Mucosa of gallbladder (tissue), 1 donor: ENCODE results near the gene CREB5. TPM values are rescaled to one million over a fixed set of nuclear protein-coding genes. Genes with fewer than 3 reads are reported as not detected.

Experiments used
- DNase-seq: peaks from one replicate; pipeline ENCODE4 v3.0.0-alpha.2; 2020; ENCODE audit warnings: low spot score
- total RNA-seq: library from RNA; stranded (reverse); gene quantifications from one replicate; pipeline ENCODE4 v1.2.1, GENCODE V29; 2021
- donor health status: DM: no; HTN: no; CAD: no.

Gene CREB5
- total RNA-seq, 1 donor from 2014 or later: 22.5 TPM

DNA sequence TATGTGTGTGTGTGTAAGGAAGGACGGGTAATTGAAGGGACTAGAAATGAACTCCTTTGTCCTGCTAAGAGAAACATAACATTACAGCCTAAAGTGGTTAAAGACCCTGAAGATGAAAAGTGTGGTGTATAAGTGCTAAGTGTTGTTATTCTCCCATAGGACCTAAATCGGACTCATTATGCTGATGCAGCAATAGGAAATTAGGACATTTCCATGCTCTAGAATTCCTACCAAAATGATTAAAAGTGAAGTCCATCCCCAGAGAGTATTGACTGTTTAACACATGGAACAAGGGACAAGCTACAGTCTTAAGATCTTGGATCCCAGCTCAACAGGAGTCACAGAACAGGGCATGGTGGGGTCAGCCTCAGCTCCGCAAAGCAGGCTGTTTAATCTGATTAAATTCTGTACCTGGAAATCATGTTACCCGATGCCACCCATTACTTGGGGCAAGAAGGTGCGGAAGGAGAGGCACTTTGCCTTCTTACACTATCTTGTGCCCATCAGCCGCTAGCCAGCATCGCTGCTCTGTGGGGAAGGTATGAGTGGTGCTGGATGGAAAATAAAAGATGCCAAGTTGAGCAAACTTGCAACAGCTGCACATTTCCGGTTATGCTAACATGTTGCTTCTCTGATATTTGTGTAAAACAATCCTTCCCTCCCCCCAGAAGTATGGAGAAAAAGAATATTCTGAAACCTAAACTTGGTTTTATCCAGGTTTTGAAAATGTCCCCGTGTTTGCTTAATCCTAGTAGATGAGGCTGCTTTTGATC, 100.5 kb downstream of the CREB5 start:
- no peak for DNase-seq

DNA sequence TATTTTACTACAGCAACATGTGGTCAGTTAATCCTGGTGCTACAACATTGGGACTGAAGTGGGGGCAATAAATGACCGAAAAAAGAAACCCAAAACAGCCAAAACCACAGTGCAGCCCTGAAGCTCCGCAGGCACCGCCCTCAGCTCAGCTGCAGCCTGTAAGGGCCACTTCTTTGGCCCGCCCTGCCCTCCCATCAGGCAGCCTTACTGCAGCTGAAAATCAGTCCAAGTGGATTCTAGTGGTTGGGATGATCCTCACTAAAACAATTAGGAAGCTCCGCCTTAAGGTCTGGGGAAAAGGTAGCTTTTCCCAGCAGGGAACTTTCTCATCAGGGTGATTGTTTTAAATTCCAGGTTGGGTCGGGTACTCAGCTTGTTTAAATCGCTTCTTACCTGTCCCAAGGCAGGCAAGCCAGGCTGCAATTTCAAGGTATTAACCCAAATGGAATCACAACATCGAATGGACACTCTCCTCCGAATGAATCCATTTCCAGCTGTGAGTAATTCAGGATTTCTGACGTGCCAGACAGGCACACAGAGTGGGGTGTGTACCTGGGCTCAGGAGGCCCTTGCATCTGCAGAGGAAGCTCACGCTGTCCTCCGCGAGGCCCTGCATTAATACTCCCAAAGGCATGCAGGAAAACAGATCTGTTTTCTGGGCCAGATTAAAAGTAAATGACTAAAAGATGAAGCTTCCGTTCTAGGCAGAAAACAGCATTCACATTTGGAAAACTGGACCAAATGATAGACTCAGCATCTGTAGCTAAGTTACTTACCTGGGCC, 104.3 kb downstream of the CREB5 start:
- DNase-seq: no peak

DNA sequence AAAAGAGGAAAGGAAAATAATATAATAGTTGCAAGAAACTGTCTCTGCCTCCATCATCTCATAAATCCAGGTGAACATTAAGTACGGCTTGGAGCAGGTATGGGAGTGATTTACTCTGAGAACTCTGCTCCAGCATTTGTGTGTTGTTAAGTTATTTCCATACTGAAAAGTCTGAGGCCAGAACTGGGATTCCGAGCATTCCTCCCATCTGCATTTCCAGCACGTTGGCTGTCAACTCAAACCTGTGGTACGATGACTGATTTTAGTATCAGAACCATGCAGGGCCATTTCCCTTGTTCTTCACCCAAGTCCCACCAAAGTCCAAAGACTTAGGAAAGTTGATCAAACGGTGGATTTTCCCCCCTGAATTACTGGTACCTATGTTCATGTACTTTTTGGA, 104.9 kb downstream of the CREB5 start:
- DNase-seq: no peak

GRCh38 chr7:28517606-28518005, 105.3 kb downstream of the CREB5 start:
- no peak for DNase-seq

- DNase-seq: no peak
Observed at GRCh38 chr7:28520074-28521015, 108.0 kb downstream of the CREB5 start.

GRCh38 chr7:28524978-28525377, 112.7 kb downstream of the CREB5 start:
- no peak for DNase-seq

GRCh38 chr7:28528899-28529298, 116.6 kb downstream of the CREB5 start:
- no peak for DNase-seq

GRCh38 chr7:28529755-28530154, 117.4 kb downstream of the CREB5 start:
- DNase-seq: no peak

DNA sequence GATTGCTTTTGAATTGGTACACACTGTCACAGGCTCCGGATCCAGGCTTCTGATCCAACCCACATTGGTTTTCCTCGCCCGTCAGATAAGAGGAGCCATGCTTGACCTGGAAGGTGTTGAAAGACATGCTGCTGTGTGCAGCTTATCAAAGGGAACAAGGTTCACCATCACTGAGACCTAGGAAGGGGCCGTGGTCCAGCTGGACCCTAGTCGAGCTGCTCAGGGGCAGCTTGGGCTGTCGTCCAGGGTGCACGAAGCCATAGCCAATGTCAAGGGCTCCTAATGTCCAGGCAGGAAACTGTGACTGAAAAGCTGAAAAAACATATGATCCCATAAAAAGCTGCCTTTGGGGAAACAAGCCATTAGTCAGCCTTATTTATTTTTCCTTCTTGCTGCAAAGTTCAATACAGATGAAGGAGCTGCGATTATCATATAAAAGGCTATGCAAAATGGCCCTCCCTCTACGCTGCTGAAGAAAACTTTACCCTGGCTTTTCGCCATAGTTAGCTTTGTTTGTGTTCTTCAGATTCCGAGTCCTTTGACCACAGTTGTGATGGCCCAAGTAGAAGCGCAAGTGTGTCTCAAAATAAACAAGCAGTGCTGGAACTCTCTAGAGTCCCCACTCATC, 118.0 kb downstream of the CREB5 start:
- DNase-seq: peak; percentile 13

DNA sequence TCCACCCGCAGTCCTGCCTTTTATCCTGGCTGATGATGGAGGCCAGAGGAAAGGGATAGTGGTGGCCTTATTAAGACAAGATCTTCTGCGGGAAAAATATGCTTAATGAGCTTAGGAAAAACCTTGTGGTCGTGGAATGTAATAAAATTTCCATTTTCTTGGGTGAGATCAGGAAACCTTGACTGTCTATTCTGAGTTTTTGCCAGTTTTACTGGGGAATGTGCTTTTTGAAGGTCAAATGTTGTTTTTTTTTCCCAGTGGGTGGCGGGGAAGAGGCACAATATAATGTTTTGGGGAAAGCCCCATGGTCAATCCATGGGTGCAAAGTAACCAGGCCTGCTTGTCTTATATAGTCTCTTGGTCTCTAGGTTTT, 118.5 kb downstream of the CREB5 start:
- DNase-seq: no peak

DNA sequence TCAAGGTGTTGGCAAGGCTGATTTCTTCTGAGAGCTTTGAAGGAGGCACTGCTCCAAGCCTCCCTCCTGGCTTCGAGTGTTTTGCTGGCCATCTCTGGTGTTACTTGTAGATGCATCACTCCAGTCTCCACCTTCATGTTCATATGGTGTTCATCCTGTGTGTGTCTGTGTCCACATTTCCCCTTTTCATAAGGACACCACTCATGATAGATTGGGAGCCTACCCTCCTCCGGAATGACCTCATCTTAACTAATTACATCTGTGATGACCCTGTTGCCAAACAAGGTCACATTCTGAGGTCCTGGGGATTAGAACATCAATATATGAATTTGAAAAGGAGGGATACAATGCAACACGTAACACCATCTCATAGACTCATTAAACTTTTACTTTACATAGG, 119.0 kb downstream of the CREB5 start:
- no peak for DNase-seq

DNA sequence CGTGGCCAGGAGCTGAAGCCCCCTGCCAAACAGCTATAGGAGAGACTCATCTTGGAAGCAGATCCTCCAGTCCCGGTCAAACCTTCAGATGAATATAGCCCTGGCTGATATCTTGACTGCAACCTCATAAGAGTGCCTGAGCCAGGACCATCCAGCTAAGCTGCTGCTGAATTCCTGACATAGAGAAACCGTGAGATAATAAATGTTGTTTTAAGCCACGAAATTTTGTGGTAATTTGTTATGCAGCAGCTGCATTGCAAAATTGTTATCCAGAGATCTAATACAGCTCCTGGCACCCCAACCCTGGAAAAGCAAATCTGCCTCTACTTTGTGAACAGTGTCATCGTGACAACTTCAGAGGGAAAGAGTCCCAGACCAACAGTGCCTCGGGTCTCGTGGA, 119.9 kb downstream of the CREB5 start:
- no peak for DNase-seq

DNA sequence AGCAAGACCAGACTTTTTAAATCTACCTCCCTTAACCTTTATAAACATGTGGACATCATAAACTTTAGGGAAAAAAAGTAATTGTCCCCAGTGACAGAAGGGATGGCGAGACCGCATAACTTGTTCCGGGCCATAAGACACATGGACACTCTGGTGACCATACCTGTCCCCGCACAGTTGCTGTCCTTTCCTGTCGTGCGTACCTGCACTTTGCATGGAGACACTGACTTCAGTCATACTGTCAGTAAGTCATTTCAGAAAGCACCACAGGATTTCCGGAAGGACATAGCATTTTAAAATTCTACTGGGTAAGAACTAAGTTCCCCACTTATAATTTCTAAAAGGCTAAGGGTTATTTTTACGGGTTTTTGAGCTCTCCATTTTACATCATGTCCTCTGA, 120.9 kb downstream of the CREB5 start:
- no peak for DNase-seq

DNA sequence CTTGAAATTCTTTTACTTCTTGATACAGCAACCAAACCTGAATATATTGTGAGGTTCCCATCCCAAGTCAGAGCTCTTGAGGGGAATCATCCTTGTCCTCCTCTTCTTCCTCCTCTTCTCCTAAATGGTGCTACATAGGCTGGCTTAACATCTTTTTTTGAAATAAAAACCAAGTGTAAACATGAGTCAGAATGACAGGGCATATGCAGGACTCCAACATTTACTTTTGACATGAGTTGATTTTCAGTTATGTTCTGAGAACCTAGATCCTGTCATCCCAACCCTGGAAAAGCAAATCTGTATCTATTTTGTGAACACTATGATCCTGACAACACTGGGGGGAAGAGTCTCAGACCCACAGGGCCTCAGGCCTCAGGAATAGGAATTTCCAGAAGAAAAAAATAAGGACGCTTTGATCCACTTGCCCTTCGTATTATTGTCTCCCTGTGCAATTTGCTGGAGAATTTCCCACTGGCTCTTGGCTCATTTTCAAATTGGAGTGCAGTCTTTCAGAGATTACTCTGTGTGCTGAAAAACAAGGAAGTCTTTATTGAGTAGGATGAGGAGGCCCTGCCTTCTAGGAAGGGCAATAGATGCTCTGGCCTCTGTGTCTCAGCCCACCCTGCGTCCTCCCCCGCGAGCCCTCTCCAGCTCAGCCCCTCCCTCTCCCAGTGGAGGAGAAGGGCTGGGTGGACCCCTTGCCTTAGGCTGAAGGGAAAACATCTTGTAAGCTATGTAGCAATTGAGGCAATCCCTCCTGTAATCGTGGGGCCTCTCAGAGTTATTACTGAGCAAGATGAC, 121.6 kb downstream of the CREB5 start:
- peak; percentile 34 for DNase-seq

- DNase-seq: peak; percentile 26
Observed at GRCh38 chr7:28536259-28536658, 123.9 kb downstream of the CREB5 start.

- no peak for DNase-seq
Observed at GRCh38 chr7:28539289-28539981, 127.1 kb downstream of the CREB5 start.

DNA sequence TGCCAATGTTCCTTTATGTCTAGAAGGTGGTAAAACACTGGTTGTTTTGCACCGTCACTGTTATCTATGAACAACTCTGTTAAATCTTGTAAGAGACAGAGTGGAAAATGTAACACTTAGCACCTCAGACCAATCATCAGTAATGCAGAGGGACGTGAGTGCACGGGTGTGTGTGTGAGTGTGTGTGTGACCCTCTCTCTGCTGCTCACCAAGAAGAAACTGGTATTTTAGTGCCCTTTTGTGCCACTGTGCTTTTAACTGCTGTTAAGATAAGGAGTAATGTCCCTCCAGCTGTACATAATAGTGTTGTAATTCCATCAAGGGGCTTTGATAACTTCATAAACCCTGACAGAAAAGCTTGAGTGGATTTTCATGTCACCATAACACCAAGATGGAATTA, 130.1 kb downstream of the CREB5 start:
- DNase-seq: no peak

DNA sequence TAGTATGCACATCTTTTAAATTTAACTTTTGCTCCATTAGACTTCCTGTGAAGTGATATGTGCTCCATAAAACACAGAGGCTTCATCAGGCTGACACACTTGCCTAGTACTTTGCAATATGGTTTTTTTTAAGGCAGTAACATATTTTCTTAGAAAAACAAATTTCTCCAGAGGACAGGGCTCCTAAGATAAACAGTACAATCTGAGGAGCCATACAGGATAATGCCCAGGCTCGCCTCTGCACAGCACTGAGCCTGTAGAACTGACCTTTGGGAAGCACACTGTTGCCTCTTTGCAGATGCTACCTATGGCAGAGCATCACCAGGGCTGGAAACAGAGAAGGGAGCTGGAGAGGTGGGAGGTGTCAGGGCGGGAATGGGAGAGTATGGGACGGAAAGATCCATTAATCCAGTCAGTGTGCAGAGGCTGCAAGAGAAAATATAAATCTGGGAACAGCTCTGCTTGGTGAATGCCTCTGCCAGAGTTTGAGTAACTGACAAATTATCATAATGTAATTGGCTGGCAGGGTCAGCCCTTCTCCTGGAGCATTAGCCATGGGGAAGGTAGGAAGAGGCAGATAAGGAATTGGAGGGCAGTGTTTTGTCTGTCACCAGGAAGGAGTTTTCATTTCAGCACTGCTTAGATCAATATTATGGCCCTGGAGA, 132.3 kb downstream of the CREB5 start:
- DNase-seq: no peak

- no peak for DNase-seq
Observed at GRCh38 chr7:28546067-28546466, 133.7 kb downstream of the CREB5 start.

DNA sequence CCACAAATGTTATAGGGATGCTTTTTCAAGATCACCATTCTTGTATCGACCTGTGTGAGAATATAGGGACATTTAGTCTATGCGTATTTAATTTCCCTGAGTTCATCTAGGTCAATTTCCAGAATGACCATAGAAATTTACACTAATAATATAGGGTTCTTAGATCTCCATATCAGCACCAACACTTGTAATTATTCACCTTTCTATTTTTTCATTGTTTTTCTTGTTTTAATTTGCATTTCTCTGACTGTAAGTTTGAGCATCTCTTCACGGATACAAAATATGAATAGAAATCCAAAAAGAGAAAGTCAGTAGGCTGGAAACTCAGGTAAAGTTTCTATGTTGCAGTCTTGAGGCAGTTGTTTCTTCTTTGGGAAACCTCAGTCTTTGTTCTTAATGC, 134.8 kb downstream of the CREB5 start:
- no peak for DNase-seq
